ENCODE data around the gene C1QTNF9.
"Not testable (repeated sequence)": the region's sequence is repeated elsewhere in the genome, so short reads cannot be mapped to it uniquely, and the experiment has no call there.

Gene C1QTNF9

GRCh38 chr13:24309300-24309699, at the start of gene C1QTNF9:
Gene C1QTNF9, plus strand, starts transcription at chr13:24309580. Its CDS starts 6,424 bp downstream, at chr13:24316004.
- not testable (repeated sequence) for DNase-seq

DNA sequence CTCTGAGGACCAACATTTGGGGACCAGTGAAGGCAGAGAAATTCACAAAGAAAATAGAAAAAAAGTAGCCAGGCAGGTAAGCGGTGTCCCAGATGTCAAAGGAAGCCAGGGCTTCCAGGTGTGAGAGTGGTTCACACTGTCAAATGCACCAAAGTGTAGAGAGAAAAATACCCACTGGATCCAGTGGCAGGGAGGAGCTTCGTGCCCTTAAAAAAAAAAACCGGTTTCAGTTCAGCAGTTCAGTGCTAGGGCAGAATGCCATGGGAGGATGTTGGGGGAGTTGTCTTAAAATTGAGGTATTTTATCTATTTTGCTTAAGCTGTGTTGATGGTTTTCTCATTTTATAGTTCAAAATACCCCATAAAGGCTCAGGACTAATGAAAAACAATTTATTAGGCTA, 47.8 kb upstream of the C1QTNF9 start:
- peak; percentile 71 for DNase-seq

GRCh38 chr13:24263632-24264031, 45.7 kb upstream of the C1QTNF9 start:
- DNase-seq, result no peak

GRCh38 chr13:24264976-24265375, 44.4 kb upstream of the C1QTNF9 start:
- peak; percentile 92 for DNase-seq

- no peak for DNase-seq
These were observed 43.9 kb upstream of the C1QTNF9 start for GRCh38 chr13:24265453-24265852.

- DNase-seq, result no peak
These were observed 42.1 kb upstream of the C1QTNF9 start for GRCh38 chr13:24267274-24267673.

- no peak for DNase-seq
These were observed 41.6 kb upstream of the C1QTNF9 start for GRCh38 chr13:24267801-24268200.

DNA sequence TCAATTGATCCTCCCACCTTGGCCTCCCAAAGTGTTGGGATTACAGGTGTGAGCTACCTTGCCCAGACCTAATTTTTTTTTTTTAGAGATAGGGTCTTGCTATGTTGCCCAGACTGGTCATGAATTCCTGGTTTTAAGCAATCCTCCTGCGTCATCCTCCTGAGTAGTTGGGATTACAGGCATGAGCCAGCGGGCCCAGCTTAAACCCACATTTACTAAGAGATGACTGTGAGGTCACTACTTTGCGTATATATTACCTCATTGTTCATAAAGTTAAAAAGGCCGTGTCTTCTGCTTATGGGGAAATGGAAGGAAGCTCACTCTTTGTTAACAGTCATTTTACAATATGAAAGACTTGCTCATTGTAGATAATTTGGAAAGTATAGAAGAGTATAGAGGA, 39.6 kb upstream of the C1QTNF9 start:
- DNase-seq, result no peak

- DNase-seq, result peak; percentile 85
These were observed 38.7 kb upstream of the C1QTNF9 start for GRCh38 chr13:24270639-24271141.

- no peak for DNase-seq
These were observed 38.2 kb upstream of the C1QTNF9 start for GRCh38 chr13:24271231-24271600.

- DNase-seq, result peak; percentile 83
These were observed 37.6 kb upstream of the C1QTNF9 start for GRCh38 chr13:24271601-24272451.

GRCh38 chr13:24272452-24273161, 36.8 kb upstream of the C1QTNF9 start:
- no peak for DNase-seq

GRCh38 chr13:24273926-24274325, 35.5 kb upstream of the C1QTNF9 start:
- DNase-seq, result peak; percentile 62

DNA sequence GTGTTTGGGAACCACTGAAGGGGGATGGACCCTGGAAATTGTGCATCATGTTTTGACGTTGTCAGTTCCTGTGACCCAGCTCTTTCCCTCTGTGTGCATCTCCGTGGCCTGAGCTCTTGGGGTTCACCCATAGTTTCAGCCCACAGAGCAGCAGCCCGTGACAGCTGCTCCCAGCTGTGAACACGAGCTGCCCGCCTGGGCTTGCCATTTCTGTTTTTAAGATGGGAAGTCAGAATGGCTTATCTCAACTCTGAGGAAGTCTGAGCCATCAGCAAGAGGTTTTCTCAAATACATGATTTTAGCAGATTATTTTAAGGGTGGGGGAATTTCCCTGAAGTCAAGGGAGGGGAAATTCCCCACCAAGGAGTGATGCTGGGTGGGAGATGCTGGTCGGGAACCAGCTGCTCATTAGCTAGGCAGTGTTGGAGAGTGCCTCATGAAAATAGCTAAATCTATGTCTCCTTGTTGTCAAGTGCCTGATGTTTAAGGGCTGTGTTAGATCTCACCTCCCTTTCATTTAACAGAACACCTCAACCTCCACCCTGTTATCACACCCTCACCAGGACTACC, 34.8 kb upstream of the C1QTNF9 start:
- DNase-seq, result peak; percentile 88

DNA sequence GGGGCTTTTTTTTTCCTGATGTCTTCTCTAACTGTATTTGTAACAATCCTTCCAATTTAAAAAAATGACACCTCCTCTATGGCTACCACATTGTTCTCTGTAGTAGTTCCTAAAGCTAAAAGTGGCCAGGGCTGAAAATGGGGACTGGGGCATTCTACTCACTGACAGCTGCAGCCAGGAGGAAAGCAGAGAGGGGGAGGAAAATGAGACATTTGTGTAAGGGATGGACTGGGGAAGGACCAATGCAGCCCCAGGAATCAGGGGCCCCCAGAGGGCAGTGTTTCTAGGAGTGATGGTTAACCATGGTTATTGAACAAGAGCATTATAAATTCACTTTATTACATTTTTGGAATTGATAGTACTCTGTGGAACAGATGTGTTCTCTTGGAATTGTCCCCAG, 34.3 kb upstream of the C1QTNF9 start:
- DNase-seq, result no peak

GRCh38 chr13:24276306-24276705, 33.1 kb upstream of the C1QTNF9 start:
- DNase-seq, result no peak

DNA sequence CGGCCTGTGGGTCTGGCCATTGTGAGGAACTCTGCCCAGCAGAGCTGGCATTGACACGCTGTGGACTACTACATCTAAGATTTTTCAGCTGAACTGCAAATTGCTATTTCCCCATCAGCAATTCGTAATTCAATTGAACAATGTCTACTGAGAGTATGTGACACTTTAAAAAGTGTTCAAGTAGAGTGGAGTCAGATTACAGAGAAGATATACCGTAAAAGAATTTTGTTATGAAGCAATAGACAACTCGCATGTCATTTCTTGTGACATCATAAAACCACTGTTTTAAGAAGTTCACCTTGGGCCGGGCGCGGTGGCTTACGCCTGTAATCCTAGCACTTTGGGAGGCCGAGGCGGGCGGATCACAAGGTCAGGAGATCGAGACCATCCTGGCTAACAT, 32.5 kb upstream of the C1QTNF9 start:
- DNase-seq, result no peak

GRCh38 chr13:24277761-24278160, 31.6 kb upstream of the C1QTNF9 start:
- no peak for DNase-seq

DNA sequence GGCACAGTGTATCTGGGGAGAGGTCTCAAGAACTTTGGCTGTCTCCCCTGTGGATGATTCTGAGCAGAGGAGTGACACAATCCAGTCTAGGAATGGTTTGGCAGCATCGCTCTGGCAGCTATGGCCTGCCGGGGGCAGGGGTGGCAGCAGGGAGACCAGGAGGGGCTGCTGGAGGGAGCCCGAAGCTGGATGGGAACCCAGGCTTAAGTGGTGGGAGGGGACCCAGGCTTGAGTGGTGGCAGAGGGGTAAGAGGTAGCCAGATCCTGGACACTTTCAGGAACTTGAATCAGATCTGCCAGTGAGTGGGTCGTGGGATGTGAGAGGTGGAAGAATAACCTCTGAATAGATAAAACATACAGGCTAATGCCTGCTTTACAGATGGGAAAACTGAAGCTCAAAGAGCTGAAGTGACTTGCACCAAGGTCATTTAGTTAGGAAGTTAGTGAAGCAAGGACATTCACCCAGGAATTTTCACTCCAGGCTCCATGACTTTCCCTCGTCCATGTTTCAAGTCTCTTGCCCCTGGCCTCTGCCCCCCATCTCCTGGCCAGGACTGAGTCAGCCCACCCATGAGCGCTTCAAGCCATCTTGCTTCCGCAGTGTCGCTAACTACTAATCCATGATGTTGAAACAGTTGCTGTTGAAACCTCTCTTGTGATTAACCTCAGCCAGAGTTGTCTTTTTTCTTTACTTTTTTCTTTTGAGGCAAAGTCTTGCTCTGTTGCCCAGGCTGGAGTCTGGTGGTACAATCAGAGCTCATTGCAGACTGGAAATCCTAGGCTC, 29.9 kb upstream of the C1QTNF9 start:
- no peak for DNase-seq

GRCh38 chr13:24280720-24281119, 28.7 kb upstream of the C1QTNF9 start:
- no peak for DNase-seq

DNA sequence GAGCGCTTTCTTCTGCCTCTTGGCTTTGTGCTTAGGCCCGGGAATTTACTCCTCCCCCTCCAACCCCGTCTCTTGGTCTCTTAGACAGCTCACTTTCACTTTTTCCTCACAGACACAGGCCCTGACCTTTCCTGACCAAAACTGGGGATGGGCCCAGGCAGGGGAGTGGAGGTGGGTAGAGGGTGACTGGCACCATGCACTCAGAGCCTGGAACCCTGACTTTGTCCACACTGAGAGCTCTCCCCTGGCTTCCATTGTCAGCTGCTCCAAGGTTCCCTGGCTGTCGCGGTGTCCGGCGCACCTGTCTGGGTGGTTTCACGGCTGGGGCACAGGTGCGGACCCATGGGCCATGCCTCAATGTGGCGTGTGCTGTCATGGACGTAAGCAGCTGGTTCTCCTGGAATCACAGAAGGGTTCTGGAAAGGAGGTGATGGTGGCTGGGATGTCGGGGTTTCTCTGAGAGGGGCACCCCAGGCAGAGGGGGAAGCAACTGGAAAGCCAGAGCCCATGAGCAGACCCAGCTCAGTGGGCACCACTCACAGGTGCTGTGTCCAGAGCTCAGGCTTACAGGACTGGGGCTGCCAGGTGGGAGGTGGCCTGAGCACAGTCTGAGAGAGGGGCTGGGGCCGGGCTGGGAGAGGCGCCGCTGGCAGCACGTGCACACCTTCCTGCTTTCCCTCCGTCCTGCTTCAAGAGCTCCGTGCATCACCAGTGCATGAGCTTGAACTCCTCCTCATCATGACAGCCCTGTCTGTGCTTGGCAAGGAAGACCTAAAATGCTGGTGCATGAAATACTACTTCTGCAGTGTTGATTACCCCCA, 28.0 kb upstream of the C1QTNF9 start:
- DNase-seq, result no peak

DNA sequence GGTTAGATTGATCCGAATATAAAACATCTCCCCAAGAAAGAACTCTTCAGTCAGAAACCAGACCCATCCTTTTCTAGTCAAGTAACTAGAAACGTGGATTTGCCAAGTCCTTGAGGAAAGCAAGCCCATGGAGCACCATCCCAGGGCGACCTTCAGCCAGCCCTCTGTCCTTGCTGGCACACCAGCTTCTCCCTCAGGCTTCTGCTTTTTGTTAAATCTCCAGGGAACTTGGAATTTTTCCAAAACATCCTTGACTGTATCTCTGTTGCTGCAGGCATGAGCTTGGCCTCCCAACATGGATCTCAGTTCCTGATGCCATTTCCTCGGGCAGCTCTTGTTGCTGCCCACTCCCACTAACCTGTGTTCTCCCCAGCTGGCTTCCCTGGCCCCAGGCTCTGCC, 27.1 kb upstream of the C1QTNF9 start:
- no peak for DNase-seq
